Stimulated activated CD4-positive, alpha-beta T cell treated with anti-CD3 and anti-CD28 coated beads, TNF-alpha, amount 100 ng/mL, for 1 hour (primary cell): ENCODE data around the gene POFUT1.
"Not testable (repeated sequence)": the region's sequence is repeated elsewhere in the genome, so short reads cannot be mapped to it uniquely, and the experiment has no call there.

Experiments used
- DNase-seq, 3 donors: peaks; one replicate each; pipeline ENCODE4 v3.0.0-alpha.2; 2020; ENCODE audit warnings: low read depth in 3 of 3, low spot score in 1 of 3

POFUT1 gene

GRCh38 chr20:32207626-32208498, at the start of gene POFUT1, which contains the start of gene PLAGL2:
TSS of gene POFUT1 (plus strand) at chr20:32207880. CDS start at chr20:32207942, 62 bp downstream.
TSS of gene PLAGL2 (minus strand) at chr20:32207743. CDS start at chr20:32202178, 5,565 bp downstream.
- peak; percentile 63 to 88 (median 74) for DNase-seq

- no peak for DNase-seq
Measured at GRCh38 chr20:32158351-32158750, 49.3 kb upstream of the POFUT1 start.

DNA sequence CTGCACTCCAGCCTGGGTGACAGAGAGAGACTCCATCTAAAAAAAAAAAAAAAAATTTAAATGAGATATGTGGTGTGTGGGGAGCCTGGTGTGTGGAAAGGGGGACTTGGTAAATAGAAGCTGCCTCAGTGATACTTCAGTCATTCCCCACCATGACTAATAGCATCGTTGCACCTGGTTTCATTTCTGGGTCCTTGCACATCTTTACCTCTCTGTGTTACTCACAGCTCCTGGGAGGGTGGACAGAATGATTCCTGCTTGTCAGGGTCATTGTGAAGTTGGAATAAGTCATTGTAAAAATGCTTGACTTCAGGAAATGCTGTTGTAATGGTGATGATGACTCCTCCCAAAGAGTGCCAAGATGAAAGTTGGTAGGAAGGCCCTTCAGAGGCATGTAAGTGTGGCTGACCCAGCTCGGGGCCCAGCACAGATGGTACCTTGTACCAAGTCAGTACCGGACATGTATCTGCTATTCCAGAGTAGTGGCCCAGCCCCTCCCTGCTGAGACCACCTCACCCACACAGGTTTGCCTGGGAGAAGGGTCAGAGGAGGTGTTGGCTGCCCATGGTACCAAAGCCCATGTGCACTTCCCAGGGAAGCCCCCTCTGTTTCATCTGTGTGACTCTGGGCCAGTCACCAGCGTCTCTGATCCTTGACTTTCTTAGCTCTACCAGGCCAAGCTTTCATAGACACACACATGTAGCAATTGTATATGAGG, 48.6 kb upstream of the POFUT1 start:
- DNase-seq = no peak

DNA sequence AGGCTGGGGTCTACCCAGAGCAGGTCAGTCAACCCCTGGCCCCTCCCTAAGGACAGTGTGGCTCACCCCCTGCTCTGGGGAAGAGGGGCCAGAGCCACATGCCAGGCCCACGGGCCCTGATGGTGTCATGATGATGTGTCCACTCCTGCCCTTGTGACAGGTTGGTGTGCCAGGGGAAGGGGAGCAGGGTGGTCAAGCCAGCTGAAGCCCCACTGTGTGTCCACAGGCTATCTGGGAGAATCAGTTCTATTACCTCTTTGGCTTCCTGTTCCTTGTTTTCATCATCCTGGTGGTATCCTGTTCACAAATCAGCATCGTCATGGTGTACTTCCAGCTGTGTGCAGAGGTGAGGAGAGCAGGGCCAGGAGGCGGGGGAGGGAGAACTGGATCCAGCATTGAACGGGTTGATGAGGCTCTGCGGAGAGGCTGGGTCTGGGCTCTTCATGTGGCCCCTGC, 47.9 kb upstream of the POFUT1 start:
- DNase-seq = no peak

GRCh38 chr20:32160341-32160740, 47.3 kb upstream of the POFUT1 start:
- DNase-seq = no peak

GRCh38 chr20:32162351-32162750, 45.3 kb upstream of the POFUT1 start:
- no peak for DNase-seq

GRCh38 chr20:32163951-32164350, 43.7 kb upstream of the POFUT1 start:
- DNase-seq = no peak

- DNase-seq = no peak
Measured at GRCh38 chr20:32164984-32165735, 42.5 kb upstream of the POFUT1 start.

DNA sequence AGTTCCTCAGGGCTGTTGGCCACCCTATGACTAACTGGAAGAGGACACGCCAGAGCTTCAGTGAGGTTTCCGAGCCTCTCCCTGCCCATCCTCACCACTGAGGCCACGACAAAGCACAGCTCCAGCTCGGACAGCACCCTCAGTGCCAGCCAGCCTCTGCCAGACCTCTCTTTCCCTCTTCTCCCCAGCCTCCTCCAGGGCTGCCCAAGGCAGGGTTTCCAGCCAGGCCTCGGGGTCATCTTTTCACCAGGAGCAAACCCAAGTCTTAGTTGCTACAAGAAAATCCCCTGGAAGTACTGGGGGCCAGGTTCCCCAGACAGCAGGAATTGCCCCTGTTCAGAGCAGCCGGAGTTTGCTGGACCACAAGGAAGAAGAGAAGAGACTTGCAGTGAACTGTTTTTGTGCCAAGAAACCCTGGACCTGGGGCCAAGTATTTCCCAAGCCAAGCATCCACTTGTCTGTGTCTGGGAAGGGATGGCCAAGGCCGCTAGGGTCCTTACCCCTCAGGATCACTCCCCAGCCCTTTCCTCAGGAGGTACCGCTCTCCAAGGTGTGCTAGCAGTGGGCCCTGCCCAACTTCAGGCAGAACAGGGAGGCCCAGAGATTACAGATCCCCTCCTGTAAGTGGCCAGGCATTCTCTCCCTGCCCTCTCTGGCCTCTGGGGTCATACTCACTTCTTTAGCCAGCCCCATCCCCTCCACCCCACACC, 41.7 kb upstream of the POFUT1 start:
- no peak for DNase-seq

- no peak for DNase-seq
Measured at GRCh38 chr20:32167552-32167951, 40.1 kb upstream of the POFUT1 start.

DNA sequence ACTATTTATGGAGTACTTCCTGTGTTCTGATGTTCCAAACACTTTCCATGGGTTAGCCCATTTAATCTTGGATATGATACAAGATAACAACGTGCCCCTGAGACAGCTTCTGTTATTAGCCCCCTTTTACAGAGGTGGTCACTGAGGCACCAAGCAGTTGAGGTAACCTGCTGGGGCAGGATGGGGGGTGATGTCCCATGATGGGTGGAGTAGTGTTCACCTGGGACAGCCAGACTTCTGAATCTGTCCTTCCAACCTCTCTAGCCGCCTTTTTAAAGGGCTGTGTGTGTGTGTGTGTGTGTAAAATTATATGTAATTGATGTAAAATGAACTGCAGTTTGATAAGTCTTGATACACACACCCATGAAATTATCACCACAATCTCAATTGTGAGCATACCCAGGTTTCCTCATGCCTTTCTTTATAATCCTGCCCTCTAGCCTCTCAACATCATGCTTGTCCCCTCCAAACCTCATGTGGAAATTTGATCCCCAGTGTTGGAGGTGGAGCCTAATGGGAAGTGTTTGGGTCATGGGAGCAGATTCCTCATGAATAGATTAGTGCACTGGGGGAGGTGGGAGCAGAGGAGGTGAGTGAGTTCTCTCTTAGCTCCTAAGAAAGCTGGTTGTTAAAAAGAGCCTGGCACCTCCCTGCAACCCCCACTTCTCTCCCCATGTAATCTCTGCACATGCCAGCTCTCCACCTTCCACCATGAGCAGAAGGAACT, 39.3 kb upstream of the POFUT1 start:
- no peak for DNase-seq

- not testable (repeated sequence) for DNase-seq
Measured at GRCh38 chr20:32177696-32178095, 30.0 kb upstream of the POFUT1 start.

DNA sequence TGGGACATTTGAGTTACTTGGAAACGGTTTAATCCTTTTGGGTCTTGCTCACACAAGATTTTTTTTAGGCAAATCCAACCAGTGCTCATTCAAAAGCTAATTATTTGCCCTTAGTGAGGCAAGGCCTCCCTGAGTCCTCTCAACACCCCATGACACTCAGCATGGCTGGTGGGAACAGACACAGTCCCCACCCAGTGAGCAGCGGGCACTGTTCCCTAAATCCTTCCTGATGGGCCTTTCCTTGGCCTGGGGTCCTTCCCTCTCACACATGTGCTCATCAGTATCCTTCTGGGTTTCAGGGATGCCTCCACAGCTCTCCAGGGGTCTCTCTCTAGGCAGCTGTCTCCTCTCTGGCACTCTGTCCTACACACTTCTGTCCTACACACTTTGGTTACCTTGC, 28.2 kb upstream of the POFUT1 start:
- no peak for DNase-seq

DNA sequence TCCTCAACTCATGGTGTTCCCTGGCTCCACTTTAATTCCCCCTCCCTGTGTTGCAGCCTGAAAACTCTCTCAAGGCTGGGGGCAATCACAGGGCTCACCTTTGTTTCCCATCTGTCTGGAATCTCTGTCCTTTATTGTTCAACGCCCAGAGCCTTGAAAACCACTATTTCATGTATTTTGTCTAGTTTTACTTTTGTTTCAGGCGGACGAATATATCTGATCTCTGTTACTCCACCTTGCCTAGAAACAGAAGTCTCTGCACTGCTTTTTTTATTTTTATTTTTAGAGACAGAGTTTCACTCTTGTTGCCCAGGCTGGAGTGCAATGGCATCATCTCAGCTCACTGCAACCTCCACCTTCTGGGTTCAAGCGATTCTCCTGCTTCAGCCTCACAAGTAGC, 27.7 kb upstream of the POFUT1 start:
- no peak for DNase-seq

DNA sequence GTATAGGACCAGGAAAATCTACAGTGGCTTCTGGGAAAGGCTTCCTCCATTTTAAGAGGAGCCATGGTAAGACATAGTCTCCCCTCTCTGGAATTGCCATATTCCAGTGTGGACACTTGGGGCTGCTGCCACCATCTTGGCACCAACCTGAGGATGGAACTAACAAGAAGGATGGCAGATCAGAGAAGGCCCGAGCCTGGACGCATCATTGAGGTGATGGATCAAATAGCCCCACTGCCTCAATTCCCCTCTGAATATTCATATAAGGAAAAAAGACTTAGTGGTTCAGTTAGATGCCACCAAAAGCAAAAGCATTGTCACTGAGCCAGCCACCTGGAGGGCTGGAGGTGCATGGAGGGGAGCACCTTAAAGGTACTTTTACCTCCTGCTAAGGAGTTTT, 26.1 kb upstream of the POFUT1 start:
- no peak for DNase-seq

DNA sequence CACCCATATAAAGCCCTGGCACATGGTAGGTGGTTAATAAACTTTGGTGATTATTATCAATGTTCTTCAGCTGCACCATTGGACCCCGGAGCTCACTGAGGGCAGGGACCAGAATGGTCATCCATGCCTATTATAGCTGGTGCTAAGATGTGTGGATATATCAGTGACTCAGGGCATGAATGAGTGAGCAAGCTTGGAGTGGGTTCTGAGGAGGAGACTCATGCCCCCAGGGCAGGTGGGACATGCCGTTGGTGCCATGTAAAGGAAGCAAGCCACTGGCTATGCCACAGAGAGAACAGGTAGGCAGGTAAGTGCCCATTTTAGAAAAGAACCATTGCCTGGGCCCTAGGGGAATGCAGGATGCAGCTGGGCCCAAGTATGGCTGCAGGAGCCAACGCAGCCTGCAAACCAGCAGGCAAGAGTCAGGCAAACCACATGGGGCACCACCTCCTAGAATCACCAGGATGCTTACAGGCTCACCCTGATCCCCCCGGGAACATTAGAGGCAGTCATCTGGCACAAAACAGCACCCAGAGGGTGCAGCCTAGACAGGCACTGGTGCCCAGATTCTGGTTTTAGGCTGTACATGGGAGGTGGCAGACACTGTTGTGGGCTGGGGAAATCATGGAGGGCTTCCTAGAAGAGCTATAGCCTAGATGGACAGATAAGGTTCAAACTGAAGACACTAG, 23.6 kb upstream of the POFUT1 start:
- no peak for DNase-seq

DNA sequence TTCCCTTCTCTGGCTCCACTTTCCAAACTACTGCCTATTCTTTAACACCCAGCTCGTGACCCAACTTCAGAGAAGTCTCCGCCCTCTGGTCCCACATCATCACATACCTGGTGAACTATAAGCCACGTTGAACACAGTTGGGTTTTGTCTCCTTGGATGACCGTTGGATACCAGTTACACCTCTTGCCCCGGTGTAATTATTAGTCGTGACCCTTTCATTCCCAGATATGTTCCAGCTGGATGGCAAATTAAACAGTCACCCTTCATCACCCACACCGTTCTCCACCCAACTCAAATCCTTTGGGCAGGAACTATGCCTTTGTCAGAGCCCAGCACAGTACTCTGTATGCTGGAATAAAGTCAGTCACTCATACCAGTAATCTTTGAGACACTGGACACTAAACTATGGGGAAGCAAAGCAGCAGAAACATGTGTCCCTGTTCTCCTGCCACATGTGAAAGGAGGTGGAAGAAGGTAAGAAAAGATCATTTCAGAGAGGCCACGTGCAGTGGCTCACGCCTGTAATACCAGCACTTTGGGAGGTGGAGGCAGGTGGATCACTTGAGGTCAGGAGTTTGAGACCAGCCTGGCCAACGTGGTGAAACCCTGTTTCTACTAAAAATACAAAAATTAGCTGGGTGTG, 22.6 kb upstream of the POFUT1 start:
- no peak for DNase-seq

GRCh38 chr20:32186506-32186905, 21.2 kb upstream of the POFUT1 start:
- DNase-seq = no peak
